ENCODE measurements around the gene GET4. TPM values are rescaled to one million over a fixed set of nuclear protein-coding genes. Genes with fewer than 3 reads are reported as not detected.

GET4 gene
- total and polyA plus RNA-seq, 12 donors, result 14.7 to 38.6 (median 20.8) TPM

- H3K4me3 ChIP-seq, result peak overlapping the region in 9 of 10 donors; percentile 0 to 36 (median 31)
- TF ChIP-seq CTCF (IDR thresholded peaks at IDR 0.05), result no peak
- 10 to 11% methylated on average over 7 of the region's 7 CpGs for WGBS, 2 donors
- peaks cover 0 to 31% (median 0%) of the 10 kb centered on the region in 9 donors for H3K36me3 ChIP-seq
- no peak for DNase-seq
- peak overlapping the region; percentile 78 to 97 (median 92) for H3K27ac ChIP-seq
- intact Hi-C loops (cut with DNase I), result loop anchor here in 5 of 10 donors (5.0 to 10.0 kb wide), 4 partner anchors 36 to 47 kb away; no protein-coding TSS in a partner anchor
- no peaks in the 10 kb centered on the region for H3K9me3 ChIP-seq
- ATAC-seq, result peak; percentile 46 to 89 (median 80)
- H3K27me3 ChIP-seq, result no peaks in the 10 kb centered on the region
- peaks cover 43 to 100% (median 76%) of the 10 kb centered on the region in 9 donors for H3K4me1 ChIP-seq
Observed at GRCh38 chr7:831596-832166, 44.7 kb upstream of the GET4 start.

GRCh38 chr7:832167-832967 is 44.0 kb upstream of the GET4 start, which contains the start of gene SUN1:
Gene SUN1, plus strand, starts transcription at chr7:832476. Its CDS starts 49 bp downstream, at chr7:832525.
- no peak for DNase-seq
- peak in 3 of 9 donors; percentile 10 to 29 (median 18) for TF ChIP-seq CTCF (IDR thresholded peaks at IDR 0.05)
- Histone ChIP-seq H3K27ac (peak within 1 kb of the TSS; percentile 78 to 97 (median 92)), H3K4me3 (peak within 1 kb of the TSS in 9 of 10 donors; percentile 0 to 36 (median 31)), H3K36me3 (peaks cover 0 to 33% (median 0%) of the 10 kb centered on the region in 9 donors), H3K4me1 (peaks cover 43 to 100% (median 76%) of the 10 kb centered on the region in 9 donors), H3K27me3 (no peaks in the 10 kb centered on the region), H3K9me3 (no peaks in the 10 kb centered on the region)
- ATAC-seq, result peak in 7 of 8 donors; percentile 2 to 55 (median 33)
- 40 to 53% methylated on average over 24 of the region's 24 CpGs for WGBS, 2 donors
- intact Hi-C loops (cut with DNase I), result loop anchor here in 5 of 10 donors (5.0 to 10.0 kb wide), 4 partner anchors 35 to 48 kb away; no protein-coding TSS in a partner anchor

- Histone ChIP-seq H3K9me3 (no peaks in the 10 kb centered on the region), H3K27ac (peak overlapping the region; percentile 78 to 97 (median 92)), H3K27me3 (no peaks in the 10 kb centered on the region), H3K36me3 (peaks cover 0 to 37% (median 0%) of the 10 kb centered on the region in 9 donors), H3K4me1 (peaks cover 43 to 100% (median 79%) of the 10 kb centered on the region in 9 donors), H3K4me3 (peak overlapping the region in 2 of 10 donors; percentile 34 to 36)
- intact Hi-C loops (cut with DNase I), result loop anchor here in 5 of 10 donors (5.0 to 10.0 kb wide), 4 partner anchors 34 to 48 kb away; no protein-coding TSS in a partner anchor
- TF ChIP-seq CTCF (IDR thresholded peaks at IDR 0.05), result no peak
- ATAC-seq (no peak), DNase-seq (no peak)
- 86 to 88% methylated on average over 15 of the region's 15 CpGs for WGBS, 2 donors
Observed at GRCh38 chr7:832968-833424, 43.4 kb upstream of the GET4 start.
